GM23248 (cell line): Measurements from ENCODE around the gene TIAM2. TPM values are rescaled to one million over a fixed set of nuclear protein-coding genes. Genes with fewer than 3 reads are reported as not detected.

ENCODE experiments used
- DNase-seq: peaks from one replicate; pipeline ENCODE4 v3.0.0-alpha.2; 2015
- H2AFZ ChIP-seq: fragments of 200-600 bp; sonication (generic); 2 replicates; pipeline ENCODE4 v1.6.1; 2016; ENCODE audit warnings: antibody characterized with exemption
- H3F3A ChIP-seq: fragments of 200-600 bp; sonication (generic); 2 replicates; pipeline ENCODE4 v1.6.1; 2016; ENCODE audit warnings: mild to moderate bottlenecking, antibody characterized with exemption, mixed run types; ENCODE audit not compliant: insufficient read depth
- H3K27ac ChIP-seq: fragments of 200-600 bp; sonication (generic); 2 replicates; pipeline ENCODE4 v1.5.1; 2016; ENCODE audit warnings: mild to moderate bottlenecking
- H3K27me3 ChIP-seq: fragments of 200-600 bp; sonication (generic); replicated peaks from 2 replicates; pipeline ENCODE4 v1.6.1; 2016; ENCODE audit warnings: mild to moderate bottlenecking; ENCODE audit not compliant: insufficient read depth
- H3K36me3 ChIP-seq: fragments of 200-600 bp; sonication (generic); 2 replicates; pipeline ENCODE4 v1.6.1; 2016; ENCODE audit warnings: low read depth, mild to moderate bottlenecking
- H3K4me1 ChIP-seq: fragments of 200-600 bp; sonication (generic); 2 replicates; pipeline ENCODE4 v1.6.1; 2016; ENCODE audit warnings: mild to moderate bottlenecking; ENCODE audit not compliant: insufficient read depth
- H3K4me2 ChIP-seq: fragments of 200-600 bp; sonication (generic); one replicate; pipeline ENCODE4 v1.6.1; 2016; ENCODE audit warnings: mild to moderate bottlenecking; ENCODE audit not compliant: unreplicated experiment
- H3K4me3 ChIP-seq: fragments of 200-600 bp; sonication (generic); 2 replicates; pipeline ENCODE4 v1.5.1; 2016; ENCODE audit warnings: mild to moderate bottlenecking
- H3K79me2 ChIP-seq: fragments of 200-600 bp; sonication (generic); 2 replicates; pipeline ENCODE4 v1.6.1; 2016; ENCODE audit warnings: mild to moderate bottlenecking; ENCODE audit not compliant: insufficient read depth
- H3K9ac ChIP-seq: fragments of 200-600 bp; sonication (generic); 2 replicates; pipeline ENCODE4 v1.6.1; 2016; ENCODE audit warnings: mild to moderate bottlenecking
- H3K9me2 ChIP-seq: fragments of 200-600 bp; sonication (generic); 2 replicates; pipeline ENCODE4 v1.6.1; 2016; ENCODE audit warnings: mixed run types, mild to moderate bottlenecking, moderate library complexity; ENCODE audit not compliant: insufficient read depth
- H3K9me3 ChIP-seq: fragments of 200-600 bp; sonication (generic); one replicate; pipeline ENCODE4 v1.6.1; 2017; ENCODE audit warnings: low read depth
- H4K20me1 ChIP-seq: fragments of 200-600 bp; sonication (generic); 2 replicates; pipeline ENCODE4 v1.6.0; 2016; ENCODE audit not compliant: insufficient read depth
- EZH2 ChIP-seq: fragments of 200-600 bp; sonication (generic); IDR thresholded peaks from 2 replicates; pipeline ENCODE4 v1.6.1; 2018; ENCODE audit warnings: antibody characterized with exemption, mild to moderate bottlenecking; ENCODE audit not compliant: insufficient read depth, poor library complexity, severe bottlenecking
- EZH2phosphoT487 ChIP-seq: fragments of 200-600 bp; sonication (generic); IDR thresholded peaks from 2 replicates; pipeline ENCODE4 v1.6.1; 2018; ENCODE audit warnings: antibody characterized with exemption, moderate library complexity, mild to moderate bottlenecking, low read depth; ENCODE audit not compliant: insufficient read depth
- WGBS, 2 experiments: methylation state at CpG; one replicate each; pipeline ENCODE4 v1.1.6; 2015 to 2017; ENCODE audit warnings: low lambda C conversion rate in 2 of 2, low coverage in 1 of 2; ENCODE audit errors: missing lambda C conversion rate in 2 of 2; 5-methylcytosine and 5-hydroxymethylcytosine counted together
- in situ Hi-C: fragments of 300-500 bp; cut with MboI; formaldehyde crosslinking; loops from 2 replicates; pipeline ENCODE4 v1.15.0; 2020
- polyA plus RNA-seq: library from polyadenylated mRNA; unstranded; fragments of >200 nt; fragmentation: Nextera tagmentation; extraction: Ambion mirVana; gene quantifications from 2 replicates; pipeline ENCODE4 v1.2.1, GENCODE V29; 2016
- total RNA-seq: library from RNA; depleted of rRNA; stranded (reverse); fragments of >200 nt; shearing (Covaris generic); gene quantifications from 2 replicates; pipeline ENCODE4 v1.2.3, GENCODE V29; 2014

TIAM2 gene
- total and polyA plus RNA-seq, 2 experiments from 2014 or later: 2.4 to 2.6 TPM

GRCh38 chr6:155142168-155143028 lies 147.3 kb downstream of the TIAM2 start:
- no peaks in the 10 kb centered on the region for H4K20me1 ChIP-seq
- no peak for TF ChIP-seq EZH2
- no peak for TF ChIP-seq EZH2phosphoT487
- peaks cover 14% of the 10 kb centered on the region; the same call in 1 of the 2 replicates for H3F3A ChIP-seq
- peak overlapping the region; percentile 70 for H3K4me3 ChIP-seq
- H2AFZ ChIP-seq: peak overlapping the region; percentile 84
- peak; percentile 45 for DNase-seq
- peak overlapping the region; percentile 51 for H3K27ac ChIP-seq
- in situ Hi-C loops: no loop called here
- H3K27me3 ChIP-seq: no peaks in the 10 kb centered on the region
- 29 to 33% methylated on average over 13 of the region's 13 CpGs for WGBS, 2 experiments
- no peaks in the 10 kb centered on the region for H3K9me3 ChIP-seq
- H3K9ac ChIP-seq: peak overlapping the region; percentile 67
- no peaks in the 10 kb centered on the region for H3K9me2 ChIP-seq
- peaks cover 24% of the 10 kb centered on the region for H3K4me1 ChIP-seq
- no peaks in the 10 kb centered on the region for H3K36me3 ChIP-seq
- no peaks in the 10 kb centered on the region for H3K79me2 ChIP-seq
- peak overlapping the region; percentile 93 for H3K4me2 ChIP-seq

- H2AFZ ChIP-seq: peak overlapping the region; percentile 84
- peak overlapping the region; percentile 51 for H3K27ac ChIP-seq
- no peaks in the 10 kb centered on the region for H3K9me2 ChIP-seq
- no peak for TF ChIP-seq EZH2
- TF ChIP-seq EZH2phosphoT487: no peak
- in situ Hi-C loops: no loop called here
- H4K20me1 ChIP-seq: no peaks in the 10 kb centered on the region
- DNase-seq: peak; percentile 53
- H3K9ac ChIP-seq: peak overlapping the region; percentile 67
- peak overlapping the region; percentile 70 for H3K4me3 ChIP-seq
- peaks cover 24% of the 10 kb centered on the region for H3K4me1 ChIP-seq
- 1 to 6% methylated on average over 4 of the region's 4 CpGs for WGBS, 2 experiments
- no peaks in the 10 kb centered on the region for H3K36me3 ChIP-seq
- H3K79me2 ChIP-seq: no peaks in the 10 kb centered on the region
- H3K9me3 ChIP-seq: no peaks in the 10 kb centered on the region
- peak overlapping the region; percentile 93 for H3K4me2 ChIP-seq
- peaks cover 14% of the 10 kb centered on the region; the same call in 1 of the 2 replicates for H3F3A ChIP-seq
- H3K27me3 ChIP-seq: no peaks in the 10 kb centered on the region
Measured at GRCh38 chr6:155143029-155143577, 148.0 kb downstream of the TIAM2 start.

GRCh38 chr6:155143578-155144106 lies 148.5 kb downstream of the TIAM2 start:
- Histone ChIP-seq H3K27ac (peak overlapping the region; percentile 51), H3K9me2 (no peaks in the 10 kb centered on the region), H3K79me2 (no peaks in the 10 kb centered on the region), H3K27me3 (no peaks in the 10 kb centered on the region), H3K4me1 (peaks cover 24% of the 10 kb centered on the region), H4K20me1 (no peaks in the 10 kb centered on the region), H3K9ac (peak overlapping the region; percentile 67), H3K9me3 (no peaks in the 10 kb centered on the region), H3K36me3 (no peaks in the 10 kb centered on the region), H3K4me2 (peak overlapping the region; percentile 93), H3F3A (peaks cover 14% of the 10 kb centered on the region; the same call in 1 of the 2 replicates), H3K4me3 (peak overlapping the region; percentile 70), H2AFZ (peak overlapping the region; percentile 84)
- DNase-seq: peak; percentile 42
- 53 to 55% methylated on average over 7 of the region's 7 CpGs for WGBS, 2 experiments
- in situ Hi-C loops: no loop called here
- TF ChIP-seq EZH2phosphoT487 (no peak), EZH2 (no peak)

GRCh38 chr6:155146205-155146604 lies 151.1 kb downstream of the TIAM2 start:
- Histone ChIP-seq H3K9ac (no peak overlapping the region), H3K79me2 (no peaks in the 10 kb centered on the region), H3K36me3 (no peaks in the 10 kb centered on the region), H3K4me2 (no peak overlapping the region), H3K9me2 (no peaks in the 10 kb centered on the region), H3K4me3 (no peak overlapping the region), H4K20me1 (no peaks in the 10 kb centered on the region), H3K27me3 (no peaks in the 10 kb centered on the region), H3K4me1 (peaks cover 22% of the 10 kb centered on the region), H3K27ac (no peak overlapping the region), H2AFZ (no peak overlapping the region), H3F3A (peaks cover 14% of the 10 kb centered on the region; the same call in 1 of the 2 replicates), H3K9me3 (no peaks in the 10 kb centered on the region)
- 95 to 96% methylated on average over 4 of the region's 4 CpGs for WGBS, 2 experiments
- TF ChIP-seq EZH2phosphoT487 (no peak), EZH2 (no peak)
- in situ Hi-C loops: no loop called here
- DNase-seq: no peak
